ENCODE measurements around the gene KCNK10.
"Not testable (repeated sequence)": the region's sequence is repeated elsewhere in the genome, so short reads cannot be mapped to it uniquely, and the experiment has no call there.

Gene KCNK10

GRCh38 chr14:88270776-88271175, 52.3 kb downstream of the KCNK10 start:
- no peak for DNase-seq (ENCODE audit: low read depth)

GRCh38 chr14:88269806-88270420, 53.2 kb downstream of the KCNK10 start:
- no peak for DNase-seq (ENCODE audit: low read depth)

- DNase-seq (ENCODE audit: low read depth): no peak
Measured at GRCh38 chr14:88266474-88266873, 56.6 kb downstream of the KCNK10 start.

GRCh38 chr14:88264116-88264515, 59.0 kb downstream of the KCNK10 start:
- DNase-seq (ENCODE audit: low read depth): no peak

- not testable (repeated sequence) for DNase-seq (ENCODE audit: low read depth)
Measured at GRCh38 chr14:88261302-88261701, 61.8 kb downstream of the KCNK10 start.

- no peak for DNase-seq (ENCODE audit: low read depth)
Measured at GRCh38 chr14:88258021-88258420, 65.0 kb downstream of the KCNK10 start.

- no peak for DNase-seq (ENCODE audit: low read depth)
Measured at GRCh38 chr14:88256997-88257950, 65.8 kb downstream of the KCNK10 start.

GRCh38 chr14:88255798-88256197, 67.3 kb downstream of the KCNK10 start:
- no peak for DNase-seq (ENCODE audit: low read depth)

- no peak for DNase-seq (ENCODE audit: low read depth)
Measured at GRCh38 chr14:88255196-88255595, 67.9 kb downstream of the KCNK10 start.

- DNase-seq (ENCODE audit: low read depth): no peak
Measured at GRCh38 chr14:88252498-88252897, 70.6 kb downstream of the KCNK10 start.

- DNase-seq (ENCODE audit: low read depth): no peak
Measured at GRCh38 chr14:88251650-88252049, 71.4 kb downstream of the KCNK10 start.

- no peak for DNase-seq (ENCODE audit: low read depth)
Measured at GRCh38 chr14:88249266-88249665, 73.8 kb downstream of the KCNK10 start.

GRCh38 chr14:88248606-88249005, 74.5 kb downstream of the KCNK10 start:
- DNase-seq (ENCODE audit: low read depth): peak; percentile 32

GRCh38 chr14:88247228-88247627, 75.8 kb downstream of the KCNK10 start:
- DNase-seq (ENCODE audit: low read depth): no peak

GRCh38 chr14:88245321-88245720, 77.7 kb downstream of the KCNK10 start:
- no peak for DNase-seq (ENCODE audit: low read depth)

GRCh38 chr14:88243946-88244345, 79.1 kb downstream of the KCNK10 start:
- DNase-seq (ENCODE audit: low read depth): no peak

- DNase-seq (ENCODE audit: low read depth): no peak
Measured at GRCh38 chr14:88242446-88242845, 80.6 kb downstream of the KCNK10 start.

- DNase-seq (ENCODE audit: low read depth): no peak
Measured at GRCh38 chr14:88241810-88242209, 81.3 kb downstream of the KCNK10 start.

- no peak for DNase-seq (ENCODE audit: low read depth)
Measured at GRCh38 chr14:88234442-88234841, 88.6 kb downstream of the KCNK10 start.

GRCh38 chr14:88233915-88234314, 89.2 kb downstream of the KCNK10 start:
- DNase-seq (ENCODE audit: low read depth): no peak

- no peak for DNase-seq (ENCODE audit: low read depth)
Measured at GRCh38 chr14:88232771-88233170, 90.3 kb downstream of the KCNK10 start.

- no peak for DNase-seq (ENCODE audit: low read depth)
Measured at GRCh38 chr14:88231603-88232002, 91.5 kb downstream of the KCNK10 start.

- DNase-seq (ENCODE audit: low read depth): no peak
Measured at GRCh38 chr14:88229428-88229827, 93.6 kb downstream of the KCNK10 start.
